GM12865 (cell line): ENCODE results near the gene NFU1.

Experiments
- DNase-seq: peaks from one replicate; pipeline ENCODE4 v3.0.0; 2010; ENCODE audit warnings: low read depth
- H3K4me3 ChIP-seq: 2 replicates; pipeline ENCODE4 v1.5.1; 2011; ENCODE audit warnings: mild to moderate bottlenecking, low read depth, low read length, control low read depth
- TF ChIP-seq, protein P1 (sequence below): IDR thresholded peaks from 2 replicates; pipeline ENCODE4 v1.5.1; 2011; ENCODE audit warnings: low read length, control low read depth, low read depth, inconsistent platforms; ENCODE audit not compliant: insufficient read depth; ENCODE audit errors: missing control alignments

NFU1 gene

DNA sequence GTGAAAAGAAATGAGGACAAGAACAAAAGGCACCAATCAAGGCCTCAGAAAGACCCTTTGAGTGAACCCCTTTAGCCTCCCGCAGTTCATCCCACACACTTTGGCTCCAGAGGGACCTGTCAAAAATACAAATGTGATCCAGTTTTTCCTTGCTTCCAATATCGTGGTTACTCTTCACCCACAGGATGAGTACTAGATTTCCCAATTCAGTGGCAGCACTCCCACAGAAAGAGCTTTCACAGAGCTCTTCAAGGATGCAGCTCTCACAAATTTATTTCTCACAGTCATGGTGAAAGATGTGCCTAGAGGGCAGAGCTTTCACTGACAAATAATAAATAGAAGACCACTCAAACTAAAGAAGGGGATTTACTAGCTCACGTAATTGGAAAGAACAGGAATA is 47.2 kb downstream of the NFU1 start:
- no peak overlapping the region for H3K4me3 ChIP-seq
- DNase-seq = no peak
- TF ChIP-seq, protein P1, sequence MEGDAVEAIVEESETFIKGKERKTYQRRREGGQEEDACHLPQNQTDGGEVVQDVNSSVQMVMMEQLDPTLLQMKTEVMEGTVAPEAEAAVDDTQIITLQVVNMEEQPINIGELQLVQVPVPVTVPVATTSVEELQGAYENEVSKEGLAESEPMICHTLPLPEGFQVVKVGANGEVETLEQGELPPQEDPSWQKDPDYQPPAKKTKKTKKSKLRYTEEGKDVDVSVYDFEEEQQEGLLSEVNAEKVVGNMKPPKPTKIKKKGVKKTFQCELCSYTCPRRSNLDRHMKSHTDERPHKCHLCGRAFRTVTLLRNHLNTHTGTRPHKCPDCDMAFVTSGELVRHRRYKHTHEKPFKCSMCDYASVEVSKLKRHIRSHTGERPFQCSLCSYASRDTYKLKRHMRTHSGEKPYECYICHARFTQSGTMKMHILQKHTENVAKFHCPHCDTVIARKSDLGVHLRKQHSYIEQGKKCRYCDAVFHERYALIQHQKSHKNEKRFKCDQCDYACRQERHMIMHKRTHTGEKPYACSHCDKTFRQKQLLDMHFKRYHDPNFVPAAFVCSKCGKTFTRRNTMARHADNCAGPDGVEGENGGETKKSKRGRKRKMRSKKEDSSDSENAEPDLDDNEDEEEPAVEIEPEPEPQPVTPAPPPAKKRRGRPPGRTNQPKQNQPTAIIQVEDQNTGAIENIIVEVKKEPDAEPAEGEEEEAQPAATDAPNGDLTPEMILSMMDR = no peak

- no peak overlapping the region for H3K4me3 ChIP-seq
- no peak for DNase-seq
- TF ChIP-seq, protein P1 = no peak
These were observed 48.0 kb downstream of the NFU1 start for GRCh38 chr2:69389271-69389670.

- TF ChIP-seq, protein P1 = no peak
- peak; percentile 13 for DNase-seq
- H3K4me3 ChIP-seq = peak overlapping the region; percentile 97
These were observed 49.3 kb downstream of the NFU1 start for GRCh38 chr2:69387770-69388481.

DNA sequence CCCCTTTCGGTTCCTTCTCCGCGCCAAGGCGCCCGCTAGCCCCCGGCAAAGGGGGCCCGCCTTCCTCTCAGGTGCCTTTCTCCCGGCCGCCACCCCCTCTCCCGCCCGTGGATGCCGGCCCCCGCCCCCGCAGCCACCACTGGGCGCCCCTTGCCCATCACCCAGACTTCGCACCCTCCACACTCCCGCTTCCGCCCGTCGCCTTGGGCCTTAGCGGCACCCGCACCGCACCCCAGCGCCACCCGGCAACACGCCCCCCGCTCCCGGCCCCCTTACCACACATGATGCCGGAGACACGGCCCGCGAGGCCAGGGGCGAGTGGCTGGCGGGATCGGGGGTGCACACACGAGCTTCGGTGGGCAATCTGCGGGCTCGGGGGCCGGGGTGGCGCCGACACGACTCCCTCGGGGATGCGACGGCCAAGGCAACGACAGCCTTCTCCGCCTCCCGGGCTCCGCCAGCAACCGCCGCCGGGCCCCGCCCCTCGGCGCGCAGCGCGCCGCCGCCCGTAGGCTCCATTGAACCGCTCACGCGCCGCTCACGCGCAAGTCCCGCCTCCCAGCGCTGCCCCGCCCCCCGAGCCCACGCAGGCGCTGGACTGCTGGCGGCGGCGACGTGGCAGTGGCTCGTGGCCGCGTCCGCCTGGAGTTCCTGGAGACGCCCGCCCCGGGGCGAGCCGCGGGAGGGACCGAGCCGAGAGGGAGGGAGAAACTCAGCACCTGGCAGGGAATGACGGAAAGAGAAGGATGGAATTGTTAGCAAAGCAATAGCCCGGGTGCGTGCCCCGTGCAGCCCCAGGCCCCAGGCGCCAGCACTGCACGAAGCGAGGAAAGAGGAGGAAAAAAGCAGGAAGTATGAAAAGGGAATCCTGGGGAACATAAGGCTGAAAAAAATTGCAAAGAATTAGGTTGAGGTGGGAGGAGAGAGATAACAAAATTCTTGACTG is 50.2 kb downstream of the NFU1 start, which contains the start of gene GFPT1:
GFPT1 (minus strand) TSS at position 439 of the 946 bp plus-strand sequence; CDS start at position 283, 156 bp downstream.
- H3K4me3 ChIP-seq = peak within 1 kb of the TSS; percentile 97
- DNase-seq = peak; percentile 96
- TF ChIP-seq, protein P1 = no peak

DNA sequence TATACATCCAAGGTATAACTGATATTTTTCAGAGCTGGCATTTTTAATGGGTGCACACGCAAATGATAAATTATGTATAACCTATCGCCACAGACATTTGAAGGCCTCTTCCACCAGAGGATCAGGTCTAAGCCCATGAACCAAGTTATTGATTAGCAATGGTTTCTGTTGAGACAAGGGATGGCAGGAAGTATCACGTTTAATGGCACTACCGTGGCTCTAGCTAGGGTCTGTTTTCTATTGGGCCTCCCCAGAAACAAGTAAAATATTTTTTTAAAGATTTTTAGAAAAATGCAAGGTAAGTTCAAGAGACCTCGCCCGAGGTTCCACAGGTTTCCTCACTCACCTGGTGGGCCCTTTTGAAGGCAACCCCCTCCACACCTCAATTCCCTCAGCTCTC is 50.9 kb downstream of the NFU1 start:
- DNase-seq = peak; percentile 30
- H3K4me3 ChIP-seq = peak overlapping the region; percentile 79
- TF ChIP-seq, protein P1 = no peak

GRCh38 chr2:69385443-69386151 is 51.6 kb downstream of the NFU1 start:
- H3K4me3 ChIP-seq = peak overlapping the region; percentile 79
- TF ChIP-seq, protein P1 = no peak
- DNase-seq = peak; percentile 23
